ENCODE data around the gene BEND4. TPM values are rescaled to one million over a fixed set of nuclear protein-coding genes. Genes with fewer than 3 reads are reported as not detected.

BEND4 gene
- total RNA-seq, 1 donor: not detected

DNA sequence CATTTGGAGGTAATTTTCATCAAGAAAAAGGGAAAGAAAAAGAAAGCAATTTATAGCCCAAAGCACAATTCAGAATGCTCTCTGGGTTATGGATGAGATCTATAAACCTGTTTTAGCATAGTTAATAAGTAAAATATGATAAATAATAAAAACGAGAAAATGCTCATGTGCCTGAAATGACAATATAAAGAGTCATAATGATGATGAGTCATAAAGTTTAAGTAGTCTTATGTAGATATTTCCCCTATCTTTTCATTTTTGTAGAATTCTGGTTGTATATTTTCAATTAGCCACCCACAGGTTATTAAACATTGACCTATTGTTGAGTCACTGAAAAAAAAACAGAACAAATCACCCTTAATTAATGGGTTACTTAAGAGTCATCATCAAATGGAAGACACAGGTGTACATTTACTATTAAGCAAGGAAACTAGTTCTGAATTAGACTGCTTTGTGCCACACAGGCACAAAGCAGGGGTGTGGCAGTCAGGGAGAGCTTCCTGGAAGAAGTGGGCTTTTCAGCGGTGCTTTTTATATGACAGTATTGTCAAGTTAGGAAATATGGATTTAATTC, 29.3 kb downstream of the BEND4 start:
- no peak overlapping the region for H3K4me2 ChIP-seq (ENCODE audit: insufficient read depth, low read length)
- H4K20me1 ChIP-seq (ENCODE audit: insufficient read depth, low read length): no peaks in the 10 kb centered on the region
- no peak overlapping the region for H2AFZ ChIP-seq (ENCODE audit: low read length)
- H3K27ac ChIP-seq (ENCODE audit: low read depth, low read length): no peak overlapping the region
- no peaks in the 10 kb centered on the region for H3K9me3 ChIP-seq (ENCODE audit: low read depth, low read length)
- peaks cover 17% of the 10 kb centered on the region for H3K27me3 ChIP-seq (ENCODE audit: insufficient read depth, low read length)
- no peaks in the 10 kb centered on the region for H3K36me3 ChIP-seq (ENCODE audit: insufficient read depth, low read length)
- H3K4me3 ChIP-seq (ENCODE audit: insufficient read depth, low read length): no peak overlapping the region
- no peak for DNase-seq (ENCODE audit: insufficient read length, low spot score, missing footprints)
- H3K79me2 ChIP-seq (ENCODE audit: insufficient read depth, low read length): no peaks in the 10 kb centered on the region
- no peaks in the 10 kb centered on the region for H3K4me1 ChIP-seq (ENCODE audit: insufficient read depth, low read length)
- TF ChIP-seq, protein P1, sequence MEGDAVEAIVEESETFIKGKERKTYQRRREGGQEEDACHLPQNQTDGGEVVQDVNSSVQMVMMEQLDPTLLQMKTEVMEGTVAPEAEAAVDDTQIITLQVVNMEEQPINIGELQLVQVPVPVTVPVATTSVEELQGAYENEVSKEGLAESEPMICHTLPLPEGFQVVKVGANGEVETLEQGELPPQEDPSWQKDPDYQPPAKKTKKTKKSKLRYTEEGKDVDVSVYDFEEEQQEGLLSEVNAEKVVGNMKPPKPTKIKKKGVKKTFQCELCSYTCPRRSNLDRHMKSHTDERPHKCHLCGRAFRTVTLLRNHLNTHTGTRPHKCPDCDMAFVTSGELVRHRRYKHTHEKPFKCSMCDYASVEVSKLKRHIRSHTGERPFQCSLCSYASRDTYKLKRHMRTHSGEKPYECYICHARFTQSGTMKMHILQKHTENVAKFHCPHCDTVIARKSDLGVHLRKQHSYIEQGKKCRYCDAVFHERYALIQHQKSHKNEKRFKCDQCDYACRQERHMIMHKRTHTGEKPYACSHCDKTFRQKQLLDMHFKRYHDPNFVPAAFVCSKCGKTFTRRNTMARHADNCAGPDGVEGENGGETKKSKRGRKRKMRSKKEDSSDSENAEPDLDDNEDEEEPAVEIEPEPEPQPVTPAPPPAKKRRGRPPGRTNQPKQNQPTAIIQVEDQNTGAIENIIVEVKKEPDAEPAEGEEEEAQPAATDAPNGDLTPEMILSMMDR (IDR thresholded peaks at IDR 0.05; ENCODE audit: extremely low read depth, low read depth, low read length): no peak

DNA sequence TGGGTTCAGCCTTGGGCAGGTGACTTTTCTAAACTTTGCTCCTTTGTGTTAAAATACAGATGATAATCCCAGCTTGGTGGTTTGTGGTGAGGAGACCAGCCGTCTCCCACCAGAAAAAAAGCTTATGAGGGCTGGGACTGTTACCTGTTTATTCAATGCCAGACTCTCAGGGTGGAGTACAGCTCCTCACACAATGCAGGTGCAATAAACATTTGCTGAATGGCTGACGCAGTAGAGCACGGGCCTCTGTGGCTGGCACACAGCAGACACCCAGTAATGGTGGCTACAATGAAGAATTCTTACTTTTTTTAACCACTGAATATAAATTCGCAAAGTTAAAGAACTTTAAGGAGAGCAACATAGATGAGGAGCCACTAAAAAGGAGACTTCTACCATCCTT, 30.2 kb downstream of the BEND4 start:
- Histone ChIP-seq H3K4me1 (ENCODE audit: insufficient read depth, low read length) (no peaks in the 10 kb centered on the region), H3K27ac (ENCODE audit: low read depth, low read length) (no peak overlapping the region), H2AFZ (ENCODE audit: low read length) (no peak overlapping the region), H3K4me3 (ENCODE audit: insufficient read depth, low read length) (no peak overlapping the region), H3K36me3 (ENCODE audit: insufficient read depth, low read length) (no peaks in the 10 kb centered on the region), H3K79me2 (ENCODE audit: insufficient read depth, low read length) (no peaks in the 10 kb centered on the region), H3K27me3 (ENCODE audit: insufficient read depth, low read length) (peaks cover 17% of the 10 kb centered on the region), H4K20me1 (ENCODE audit: insufficient read depth, low read length) (no peaks in the 10 kb centered on the region), H3K4me2 (ENCODE audit: insufficient read depth, low read length) (no peak overlapping the region), H3K9me3 (ENCODE audit: low read depth, low read length) (no peaks in the 10 kb centered on the region)
- no peak for DNase-seq (ENCODE audit: insufficient read length, low spot score, missing footprints)
- TF ChIP-seq, protein P1 (IDR thresholded peaks at IDR 0.05; ENCODE audit: extremely low read depth, low read depth, low read length): no peak

DNA sequence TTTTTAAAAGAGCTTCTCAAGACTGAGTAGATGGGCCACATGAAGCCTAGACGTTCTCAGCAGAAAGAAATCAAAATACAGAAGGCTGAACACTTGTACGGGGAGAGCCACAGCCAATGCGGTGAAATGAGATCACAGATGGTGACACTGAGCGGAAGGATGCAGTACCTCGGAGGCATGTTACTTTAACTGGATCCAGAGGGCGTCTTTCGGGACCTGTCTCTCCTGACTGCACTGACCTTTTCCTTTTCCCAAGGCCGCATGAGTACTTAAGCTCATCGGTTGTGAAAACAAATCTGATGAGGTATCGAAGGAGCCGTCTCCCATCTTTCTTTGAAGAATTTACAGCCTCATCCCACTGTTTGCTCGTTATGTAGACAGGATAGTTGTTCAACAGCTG, 32.6 kb downstream of the BEND4 start:
- no peaks in the 10 kb centered on the region for H3K36me3 ChIP-seq (ENCODE audit: insufficient read depth, low read length)
- H3K27me3 ChIP-seq (ENCODE audit: insufficient read depth, low read length): peaks cover 17% of the 10 kb centered on the region

DNA sequence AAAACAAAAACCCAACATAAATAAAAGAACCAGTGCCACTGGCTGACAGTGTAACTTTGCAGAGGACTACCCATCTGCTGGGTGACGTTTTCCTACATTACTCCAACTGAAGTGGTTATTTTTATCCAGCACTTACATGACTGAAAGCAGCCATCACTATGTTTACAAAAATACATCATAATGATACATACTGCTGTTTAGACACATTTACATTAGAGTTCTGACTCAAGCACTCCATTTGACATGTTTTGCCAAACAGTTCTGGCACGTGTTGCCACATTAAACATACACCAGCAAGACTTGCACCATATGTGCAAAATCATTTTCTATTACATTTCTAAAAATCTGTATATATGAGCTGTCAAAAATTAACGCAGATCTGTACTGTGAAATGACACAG, 39.6 kb downstream of the BEND4 start:
- no peaks in the 10 kb centered on the region for H3K4me1 ChIP-seq (ENCODE audit: insufficient read depth, low read length)
- H3K9me3 ChIP-seq (ENCODE audit: low read depth, low read length): no peaks in the 10 kb centered on the region
- H3K27me3 ChIP-seq (ENCODE audit: insufficient read depth, low read length): peaks cover 2% of the 10 kb centered on the region
- no peak for DNase-seq (ENCODE audit: insufficient read length, low spot score, missing footprints)
- TF ChIP-seq, protein P1 (IDR thresholded peaks at IDR 0.05; ENCODE audit: extremely low read depth, low read depth, low read length): no peak
- H3K36me3 ChIP-seq (ENCODE audit: insufficient read depth, low read length): no peaks in the 10 kb centered on the region
- no peak overlapping the region for H3K4me3 ChIP-seq (ENCODE audit: insufficient read depth, low read length)
- H4K20me1 ChIP-seq (ENCODE audit: insufficient read depth, low read length): no peaks in the 10 kb centered on the region
- H3K27ac ChIP-seq (ENCODE audit: low read depth, low read length): no peak overlapping the region
- no peak overlapping the region for H2AFZ ChIP-seq (ENCODE audit: low read length)
- no peak overlapping the region for H3K4me2 ChIP-seq (ENCODE audit: insufficient read depth, low read length)
- H3K79me2 ChIP-seq (ENCODE audit: insufficient read depth, low read length): no peaks in the 10 kb centered on the region

More for the DNA sequence above, 32.6 kb downstream of the BEND4 start:
- H3K79me2 ChIP-seq (ENCODE audit: insufficient read depth, low read length): no peaks in the 10 kb centered on the region
- H3K4me3 ChIP-seq (ENCODE audit: insufficient read depth, low read length): no peak overlapping the region
- no peaks in the 10 kb centered on the region for H3K4me1 ChIP-seq (ENCODE audit: insufficient read depth, low read length)
- no peak overlapping the region for H3K4me2 ChIP-seq (ENCODE audit: insufficient read depth, low read length)
- TF ChIP-seq, protein P1 (IDR thresholded peaks at IDR 0.05; ENCODE audit: extremely low read depth, low read depth, low read length): no peak
- no peaks in the 10 kb centered on the region for H3K9me3 ChIP-seq (ENCODE audit: low read depth, low read length)
- no peak for DNase-seq (ENCODE audit: insufficient read length, low spot score, missing footprints)
- H3K27ac ChIP-seq (ENCODE audit: low read depth, low read length): no peak overlapping the region
- H2AFZ ChIP-seq (ENCODE audit: low read length): peak overlapping the region; percentile 14
- H4K20me1 ChIP-seq (ENCODE audit: insufficient read depth, low read length): no peaks in the 10 kb centered on the region
